ENCODE measurements around the gene ZBTB1. TPM values are rescaled to one million over a fixed set of nuclear protein-coding genes. Genes with fewer than 3 reads are reported as not detected.
A peak's percentile ranks its signal among the peaks of the same experiment; 100 is the strongest.

ZBTB1 gene
- total RNA-seq, 1 donor from 2014 or later, result 48.9 TPM

- TF ChIP-seq POLR2AphosphoS5 (IDR thresholded peaks at IDR 0.05; ENCODE audit: insufficient read depth in 1 of 2, low read depth in 1 of 2), result peak in 1 of 2 donors; percentile 33
- no peak for TF ChIP-seq CTCF (IDR thresholded peaks at IDR 0.05)
- H3K36me3 ChIP-seq, result no peaks in the 10 kb centered on the region
- intact Hi-C loops (cut with DNase I), result no loop called here
- H3K4me3 ChIP-seq, result no peak overlapping the region
- no peaks in the 10 kb centered on the region for H3K27me3 ChIP-seq
- H3K4me1 ChIP-seq, result peaks cover 70% of the 10 kb centered on the region
- DNase-seq (ENCODE audit: extremely low spot score in 2 of 2), result no peak
- H3K27ac ChIP-seq, result peak overlapping the region; percentile 51
- H3K9me3 ChIP-seq, result no peaks in the 10 kb centered on the region
Observed at GRCh38 chr14:64507376-64508156, 3.0 kb downstream of the ZBTB1 start.

- H3K4me3 ChIP-seq, result no peak overlapping the region
- no peaks in the 10 kb centered on the region for H3K9me3 ChIP-seq
- no peaks in the 10 kb centered on the region for H3K27me3 ChIP-seq
- TF ChIP-seq POLR2AphosphoS5 (IDR thresholded peaks at IDR 0.05; ENCODE audit: insufficient read depth in 1 of 2, low read depth in 1 of 2) (no peak), POLR2A (IDR thresholded peaks at IDR 0.05) (no peak), CTCF (IDR thresholded peaks at IDR 0.05) (no peak)
- peaks cover 72% of the 10 kb centered on the region for H3K4me1 ChIP-seq
- intact Hi-C loops (cut with DNase I), result no loop called here
- H3K36me3 ChIP-seq, result no peaks in the 10 kb centered on the region
- H3K27ac ChIP-seq, result no peak overlapping the region
- DNase-seq (ENCODE audit: extremely low spot score in 2 of 2), result no peak
Observed at GRCh38 chr14:64508215-64508776, 3.7 kb downstream of the ZBTB1 start.

- H3K4me1 ChIP-seq, result peaks cover 78% of the 10 kb centered on the region
- no peak overlapping the region for H3K27ac ChIP-seq
- no peak overlapping the region for H3K4me3 ChIP-seq
- H3K27me3 ChIP-seq, result no peaks in the 10 kb centered on the region
- TF ChIP-seq POLR2AphosphoS5 (IDR thresholded peaks at IDR 0.05; ENCODE audit: insufficient read depth in 1 of 2, low read depth in 1 of 2) (no peak), CTCF (IDR thresholded peaks at IDR 0.05) (no peak), POLR2A (IDR thresholded peaks at IDR 0.05) (no peak)
- no peaks in the 10 kb centered on the region for H3K9me3 ChIP-seq
- intact Hi-C loops (cut with DNase I), result no loop called here
- no peak for DNase-seq (ENCODE audit: extremely low spot score in 2 of 2)
- H3K36me3 ChIP-seq, result no peaks in the 10 kb centered on the region
Observed at GRCh38 chr14:64509036-64509435, 4.5 kb downstream of the ZBTB1 start.

- no peaks in the 10 kb centered on the region for H3K27me3 ChIP-seq
- H3K36me3 ChIP-seq, result no peaks in the 10 kb centered on the region
- intact Hi-C loops (cut with DNase I), result no loop called here
- TF ChIP-seq POLR2A (IDR thresholded peaks at IDR 0.05) (no peak), CTCF (IDR thresholded peaks at IDR 0.05) (peak; percentile 78 to 84 (median 80)), POLR2AphosphoS5 (IDR thresholded peaks at IDR 0.05; ENCODE audit: insufficient read depth in 1 of 2, low read depth in 1 of 2) (peak in 1 of 2 donors; percentile 76)
- no peak overlapping the region for H3K4me3 ChIP-seq
- no peaks in the 10 kb centered on the region for H3K9me3 ChIP-seq
- no peak overlapping the region for H3K27ac ChIP-seq
- no peak for DNase-seq (ENCODE audit: extremely low spot score in 2 of 2)
- H3K4me1 ChIP-seq, result peaks cover 91% of the 10 kb centered on the region
Observed at GRCh38 chr14:64510825-64511671, 6.5 kb downstream of the ZBTB1 start.
